Hepatic stellate cell (primary cell): ENCODE data around the gene SNX11.

Source experiments
- DNase-seq: peaks from one replicate; pipeline ENCODE4 v3.0.0; 2011; ENCODE audit warnings: low spot score

SNX11 gene

GRCh38 chr17:48095611-48096010, 12.0 kb upstream of the SNX11 start:
- DNase-seq: no peak

- peak; percentile 16 for DNase-seq
Measured at GRCh38 chr17:48100160-48100559, 7.4 kb upstream of the SNX11 start.

GRCh38 chr17:48100591-48101011, 7.0 kb upstream of the SNX11 start:
- peak; percentile 49 for DNase-seq

- peak; percentile 89 for DNase-seq
Measured at GRCh38 chr17:48101012-48101720, 6.4 kb upstream of the SNX11 start, which contains the start of gene CBX1. Gene CBX1 (minus strand): TSS chr17:48101478. CDS start chr17:48077004, 24,474 bp downstream.

- DNase-seq: no peak
Measured at GRCh38 chr17:48102043-48102750, 5.4 kb upstream of the SNX11 start.

GRCh38 chr17:48102798-48103715, 4.5 kb upstream of the SNX11 start:
- DNase-seq: no peak

GRCh38 chr17:48104440-48104839, 3.1 kb upstream of the SNX11 start:
- DNase-seq: no peak

- no peak for DNase-seq
Measured at GRCh38 chr17:48106802-48107136, 797 bp upstream of the SNX11 start.

- DNase-seq: no peak
Measured at GRCh38 chr17:48110761-48111160, 3.2 kb downstream of the SNX11 start.

- DNase-seq: no peak
Measured at GRCh38 chr17:48111937-48112241, 4.3 kb downstream of the SNX11 start.

GRCh38 chr17:48113201-48113676, 5.7 kb downstream of the SNX11 start:
- DNase-seq: no peak

GRCh38 chr17:48121923-48122664, 14.5 kb downstream of the SNX11 start:
- no peak for DNase-seq

GRCh38 chr17:48122665-48123045, 15.1 kb downstream of the SNX11 start:
- no peak for DNase-seq

- no peak for DNase-seq
Measured at GRCh38 chr17:48123111-48123510, 15.5 kb downstream of the SNX11 start.

GRCh38 chr17:48123776-48124388, 16.3 kb downstream of the SNX11 start:
- DNase-seq: no peak

GRCh38 chr17:48125829-48126531, 18.4 kb downstream of the SNX11 start:
- DNase-seq: no peak

GRCh38 chr17:48126532-48126850, 18.9 kb downstream of the SNX11 start:
- no peak for DNase-seq

GRCh38 chr17:48127371-48128051, 19.9 kb downstream of the SNX11 start:
- no peak for DNase-seq

GRCh38 chr17:48128400-48128799, 20.8 kb downstream of the SNX11 start:
- no peak for DNase-seq

GRCh38 chr17:48129981-48130380, 22.4 kb downstream of the SNX11 start:
- DNase-seq: no peak
